ENCODE measurements around the gene ZNF562.
"Not testable (repeated sequence)": the region's sequence is repeated elsewhere in the genome, so short reads cannot be mapped to it uniquely, and the experiment has no call there.

ZNF562 gene

GRCh38 chr19:9674663-9675357, at the start of gene ZNF562:
ZNF562 (minus strand) TSS chr19:9675100; CDS start chr19:9660744, 14,356 bp downstream.
- peak; percentile 91 for DNase-seq

GRCh38 chr19:9724157-9724556, 49.3 kb upstream of the ZNF562 start:
- DNase-seq: no peak

- DNase-seq: peak; percentile 3
Measured at GRCh38 chr19:9721861-9722260, 47.0 kb upstream of the ZNF562 start.

- no peak for DNase-seq
Measured at GRCh38 chr19:9720541-9720940, 45.6 kb upstream of the ZNF562 start.

- no peak for DNase-seq
Measured at GRCh38 chr19:9711815-9712214, 36.9 kb upstream of the ZNF562 start.

- no peak for DNase-seq
Measured at GRCh38 chr19:9709305-9709704, 34.4 kb upstream of the ZNF562 start.

GRCh38 chr19:9705836-9706235, 30.9 kb upstream of the ZNF562 start:
- DNase-seq: no peak

GRCh38 chr19:9702186-9702585, 27.3 kb upstream of the ZNF562 start:
- DNase-seq: no peak

GRCh38 chr19:9700229-9700981, 25.5 kb upstream of the ZNF562 start:
- no peak for DNase-seq

GRCh38 chr19:9690301-9690700, 15.4 kb upstream of the ZNF562 start:
- DNase-seq: not testable (repeated sequence)

- DNase-seq: not testable (repeated sequence)
Measured at GRCh38 chr19:9679996-9680395, 5.1 kb upstream of the ZNF562 start.

GRCh38 chr19:9675358-9675901, 530 bp upstream of the ZNF562 start:
- DNase-seq: not testable (repeated sequence)

GRCh38 chr19:9673912-9674662, 813 bp downstream of the ZNF562 start:
- peak; percentile 52 for DNase-seq

GRCh38 chr19:9672893-9673292, 2.0 kb downstream of the ZNF562 start:
- no peak for DNase-seq

- DNase-seq: no peak
Measured at GRCh38 chr19:9671655-9672054, 3.2 kb downstream of the ZNF562 start.

GRCh38 chr19:9668544-9668943, 6.4 kb downstream of the ZNF562 start:
- no peak for DNase-seq

- no peak for DNase-seq
Measured at GRCh38 chr19:9667898-9668297, 7.0 kb downstream of the ZNF562 start.

- DNase-seq: peak; percentile 83
Measured at GRCh38 chr19:9658769-9659168, 16.1 kb downstream of the ZNF562 start.

- DNase-seq: not testable (repeated sequence)
Measured at GRCh38 chr19:9653066-9653555, 21.8 kb downstream of the ZNF562 start.

GRCh38 chr19:9651464-9651863, 23.4 kb downstream of the ZNF562 start:
- not testable (repeated sequence) for DNase-seq

- no peak for DNase-seq
Measured at GRCh38 chr19:9650345-9650744, 24.6 kb downstream of the ZNF562 start.

- DNase-seq: peak; percentile 41
Measured at GRCh38 chr19:9645472-9645871, 29.4 kb downstream of the ZNF562 start.

GRCh38 chr19:9644472-9644871, 30.4 kb downstream of the ZNF562 start:
- DNase-seq: no peak
